CD14-positive monocyte (primary cell): ENCODE results near the gene SNRPA1. TPM values are rescaled to one million over a fixed set of nuclear protein-coding genes. Genes with fewer than 3 reads are reported as not detected.

Source experiments
- DNase-seq, 3 donors: peaks; one replicate each; pipeline ENCODE4 v3.0.0-alpha.2; 2011 to 2022
- H2AFZ ChIP-seq: 2 replicates; pipeline ENCODE4 v1.6.0; 2012; ENCODE audit warnings: mild to moderate bottlenecking, low read depth, low read length, inconsistent platforms; ENCODE audit not compliant: insufficient read depth, poor library complexity, severe bottlenecking
- H3K27ac ChIP-seq, 2 donors: 1 replicate in 1 of 2; 2 replicates in 1 of 2; pipeline ENCODE4 v1.5.1; 2012 to 2013; ENCODE audit warnings: low read length in 2 of 2, control low read depth in 1 of 2, inconsistent platforms in 1 of 2, low read depth in 1 of 2, mild to moderate bottlenecking in 1 of 2
- H3K27me3 ChIP-seq, 2 donors: one replicate each; pipeline versions ENCODE4 v1.6.0 to v1.6.1; 2011 to 2013; ENCODE audit warnings: low read length in 2 of 2; ENCODE audit not compliant: control insufficient read depth in 2 of 2, insufficient read depth in 2 of 2
- H3K36me3 ChIP-seq, 2 donors: replicated peaks in 1 of 2; 1 replicate in 1 of 2; 2 replicates in 1 of 2; pipeline versions ENCODE4 v1.5.1 to v1.6.1; 2012 to 2013; ENCODE audit warnings: low read length in 2 of 2, control low read depth in 1 of 2, inconsistent platforms in 1 of 2, mild to moderate bottlenecking in 1 of 2; ENCODE audit not compliant: insufficient read depth in 2 of 2, control insufficient read depth in 1 of 2
- H3K4me1 ChIP-seq, 2 donors: 1 replicate in 1 of 2; 2 replicates in 1 of 2; pipeline versions ENCODE4 v1.5.1 to v1.6.1; 2012 to 2013; ENCODE audit warnings: low read length in 2 of 2, control low read depth in 1 of 2, inconsistent platforms in 1 of 2, mild to moderate bottlenecking in 1 of 2, moderate library complexity in 1 of 2; ENCODE audit not compliant: insufficient read depth in 2 of 2, control insufficient read depth in 1 of 2
- H3K4me2 ChIP-seq: replicated peaks from 2 replicates; pipeline ENCODE3; 2012; ENCODE audit warnings: low read length, moderate library complexity, mild to moderate bottlenecking; ENCODE audit not compliant: poor library complexity, severe bottlenecking; ENCODE audit errors: extremely low read depth
- H3K4me3 ChIP-seq, 3 experiments: fragments of 200-600 bp in 1 of 3; sonication (generic) in 1 of 3; replicated peaks in 1 of 3; 1 replicate in 2 of 3; 2 replicates in 1 of 3; pipeline ENCODE4 v1.5.1; 2011 to 2013; ENCODE audit warnings: low read length in 3 of 3, mild to moderate bottlenecking in 3 of 3, control low read depth in 2 of 3, low read depth in 2 of 3, inconsistent platforms in 1 of 3, moderate library complexity in 1 of 3
- H3K79me2 ChIP-seq: 2 replicates; pipeline ENCODE4 v1.6.0; 2012; ENCODE audit warnings: mild to moderate bottlenecking, control low read depth, inconsistent platforms, low read length, moderate library complexity; ENCODE audit not compliant: insufficient read depth
- H3K9ac ChIP-seq: 2 replicates; pipeline ENCODE4 v1.6.0; 2017; ENCODE audit warnings: low read length, mild to moderate bottlenecking; ENCODE audit not compliant: insufficient read depth, poor library complexity, severe bottlenecking
- H3K9me3 ChIP-seq, 2 donors: replicated peaks in 1 of 2; 1 replicate in 1 of 2; 2 replicates in 1 of 2; pipeline versions ENCODE4 v1.5.1 to v1.6.1; 2012 to 2013; ENCODE audit warnings: low read length in 2 of 2, control low read depth in 1 of 2; ENCODE audit not compliant: control insufficient read depth in 1 of 2, insufficient read depth in 1 of 2
- H4K20me1 ChIP-seq: 2 replicates; pipeline ENCODE4 v1.6.0; 2012; ENCODE audit warnings: mild to moderate bottlenecking, low read length, control low read depth, moderate library complexity; ENCODE audit not compliant: insufficient read depth
- H3K27ac Mint-ChIP-seq, 7 donors: one replicate each; pipeline ENCODE4 v1.8.0; 2020; ENCODE audit warnings: mild to moderate bottlenecking in 7 of 7, mixed read lengths in 7 of 7, moderate library complexity in 6 of 7, inconsistent platforms in 2 of 7
- H3K27me3 Mint-ChIP-seq, 3 donors: one replicate each; pipeline ENCODE4 v1.8.0; 2021 to 2022; ENCODE audit warnings: low read depth in 3 of 3, mild to moderate bottlenecking in 3 of 3, mixed read lengths in 3 of 3, moderate library complexity in 3 of 3, inconsistent platforms in 1 of 3
- H3K36me3 Mint-ChIP-seq, 2 donors: one replicate each; pipeline ENCODE4 v1.8.0; 2020; ENCODE audit warnings: mixed read lengths in 2 of 2, inconsistent platforms in 1 of 2, mild to moderate bottlenecking in 1 of 2
- H3K4me1 Mint-ChIP-seq: one replicate; pipeline ENCODE4 v1.8.0; 2020; ENCODE audit warnings: mild to moderate bottlenecking, mixed read lengths
- H3K4me3 Mint-ChIP-seq, 2 donors: one replicate each; pipeline ENCODE4 v1.8.0; 2020; ENCODE audit warnings: mild to moderate bottlenecking in 2 of 2, mixed read lengths in 2 of 2, moderate library complexity in 1 of 2
- H3K9me3 Mint-ChIP-seq, 7 donors: one replicate each; pipeline ENCODE4 v1.8.0; 2020 to 2022; ENCODE audit warnings: mixed read lengths in 7 of 7, mild to moderate bottlenecking in 6 of 7, moderate library complexity in 6 of 7, inconsistent platforms in 2 of 7
- CTCF ChIP-seq: fragments of 200-600 bp; IDR thresholded peaks from one replicate; pipeline ENCODE4 v1.8.0; 2022; ENCODE audit warnings: antibody characterized with exemption, mild to moderate bottlenecking
- WGBS: methylation state at CpG from one replicate; pipeline ENCODE4 v1.1.5; 2013; ENCODE audit warnings: missing lambda C conversion rate; ENCODE audit not compliant: insufficient coverage; 5-methylcytosine and 5-hydroxymethylcytosine counted together
- intact Hi-C, 2 donors: fragments of 100-400 bp; cut with micrococcal nuclease; formaldehyde crosslinking; loops; one replicate each; pipeline versions ENCODE4 v1.15.0 to v1.15.1; 2023
- polyA plus RNA-seq, 3 donors: library from polyadenylated mRNA; depleted of rRNA in 1 of 3; unstranded in 2 of 3; stranded (reverse) in 1 of 3; fragments of 300-500 nt in 2 of 3; fragments of >200 nt in 1 of 3; fragmentation: Illumina TruSeq in 2 of 3; gene quantifications; 1 replicate in 2 of 3; 2 replicates in 1 of 3; pipeline ENCODE4 v1.2.3, GENCODE V29; 2012 to 2021

The SNRPA1 gene
- polyA plus RNA-seq, 3 donors = 23.8 to 65.5 (median 35.4) TPM

- Mint-ChIP-seq H3K4me1 (no peaks in the 10 kb centered on the region), H3K36me3 (no peaks in the 10 kb centered on the region), H3K4me3 (no peak overlapping the region), H3K9me3 (peaks cover 0 to 2% (median 0%) of the 10 kb centered on the region in 7 donors), H3K27me3 (peaks cover 5 to 20% (median 14%) of the 10 kb centered on the region in 3 donors), H3K27ac (no peak overlapping the region)
- no peak overlapping the region for H3K27ac ChIP-seq
- H3K4me2 ChIP-seq = no peak overlapping the region
- no peak for DNase-seq
- H2AFZ ChIP-seq = no peak overlapping the region
- no peaks in the 10 kb centered on the region for H3K4me1 ChIP-seq
- H3K27me3 ChIP-seq = no peaks in the 10 kb centered on the region
- no peak overlapping the region for H3K4me3 ChIP-seq
- WGBS = 100% methylated on average over 2 of the region's 8 CpGs
- intact Hi-C loops = no loop called here
- no peak overlapping the region for H3K9ac ChIP-seq
- H4K20me1 ChIP-seq = no peaks in the 10 kb centered on the region
- no peaks in the 10 kb centered on the region for H3K36me3 ChIP-seq
- H3K9me3 ChIP-seq = no peaks in the 10 kb centered on the region
- no peak for TF ChIP-seq CTCF
- H3K79me2 ChIP-seq = no peaks in the 10 kb centered on the region
Observed at GRCh38 chr15:101305820-101306255, 10.8 kb upstream of the SNRPA1 start.

- Mint-ChIP-seq H3K27me3 (peaks cover 3 to 15% (median 13%) of the 10 kb centered on the region in 3 donors), H3K27ac (no peak overlapping the region), H3K4me3 (no peak overlapping the region), H3K4me1 (peaks cover 2% of the 10 kb centered on the region), H3K36me3 (no peaks in the 10 kb centered on the region), H3K9me3 (peaks cover 0 to 2% (median 0%) of the 10 kb centered on the region in 7 donors)
- Histone ChIP-seq H3K4me2 (no peak overlapping the region), H2AFZ (no peak overlapping the region), H3K4me3 (no peak overlapping the region), H3K9ac (no peak overlapping the region), H3K4me1 (no peaks in the 10 kb centered on the region), H3K36me3 (no peaks in the 10 kb centered on the region), H4K20me1 (no peaks in the 10 kb centered on the region), H3K9me3 (no peaks in the 10 kb centered on the region), H3K27me3 (no peaks in the 10 kb centered on the region), H3K79me2 (no peaks in the 10 kb centered on the region), H3K27ac (no peak overlapping the region)
- intact Hi-C loops = loop anchor here in 1 of 2 donors (5.0 kb wide), 1 partner anchor 204 kb away; no protein-coding TSS in a partner anchor
- 85% methylated on average over 2 of the region's 4 CpGs for WGBS
- DNase-seq = no peak
- no peak for TF ChIP-seq CTCF
Observed at GRCh38 chr15:101303408-101303807, 8.4 kb upstream of the SNRPA1 start.
